Skeletal muscle satellite cell (primary cell): Measurements from ENCODE around the gene TNNC1.

Experiments
- H3K27me3 ChIP-seq: 2 replicates; pipeline ENCODE4 v1.7.0; 2013; ENCODE audit warnings: low read length; ENCODE audit not compliant: control insufficient read depth, insufficient read depth
- H3K36me3 ChIP-seq: 2 replicates; pipeline ENCODE4 v1.7.0; 2013; ENCODE audit warnings: mild to moderate bottlenecking, control low read depth, low read length; ENCODE audit not compliant: insufficient read depth
- H3K4me1 ChIP-seq: 2 replicates; pipeline ENCODE4 v1.7.0; 2013; ENCODE audit warnings: low read length; ENCODE audit not compliant: control insufficient read depth, insufficient read depth
- H3K4me2 ChIP-seq: 2 replicates; pipeline ENCODE4 v1.7.0; 2013; ENCODE audit warnings: mild to moderate bottlenecking, low read length
- H3K4me3 ChIP-seq: 2 replicates; pipeline ENCODE4 v1.7.0; 2013; ENCODE audit warnings: low read length
- H3K9ac ChIP-seq: 2 replicates; pipeline ENCODE4 v1.7.0; 2013; ENCODE audit warnings: mild to moderate bottlenecking, low read depth, low read length, moderate library complexity
- H3K9me3 ChIP-seq: replicated peaks from 2 replicates; pipeline ENCODE4 v1.7.0; 2013; ENCODE audit warnings: mild to moderate bottlenecking, control low read depth, low read length

TNNC1 gene

DNA sequence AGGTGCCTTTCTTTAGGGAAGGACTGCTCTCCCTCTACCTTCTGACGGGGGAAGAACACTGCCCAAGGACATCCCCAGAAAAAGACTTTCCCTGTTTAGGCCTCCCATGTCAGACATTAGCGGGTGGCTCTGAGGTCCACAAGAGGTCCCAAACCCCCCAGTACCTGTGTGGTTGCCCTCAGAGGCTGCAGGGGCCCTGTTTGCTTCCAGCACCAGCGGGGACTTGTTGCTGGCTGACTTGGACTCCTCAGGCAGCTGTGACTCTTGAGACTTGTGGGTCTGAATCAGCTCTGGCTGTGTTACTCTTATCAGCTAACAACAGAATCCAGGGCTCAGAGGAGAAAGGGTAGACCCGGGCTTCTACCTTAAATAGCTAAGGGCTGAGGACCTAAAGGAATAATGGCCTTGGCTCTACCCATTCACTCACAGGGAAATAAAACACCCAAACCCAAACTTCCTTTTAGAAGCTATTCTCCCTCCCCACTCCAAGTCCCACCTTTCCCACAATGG lies 48.2 kb downstream of the TNNC1 start:
- Histone ChIP-seq H3K4me2 (no peak overlapping the region), H3K4me1 (peaks cover 15% of the 10 kb centered on the region), H3K9me3 (no peaks in the 10 kb centered on the region), H3K9ac (no peak overlapping the region), H3K36me3 (peaks cover 78% of the 10 kb centered on the region), H3K27me3 (no peaks in the 10 kb centered on the region), H3K4me3 (no peak overlapping the region)

DNA sequence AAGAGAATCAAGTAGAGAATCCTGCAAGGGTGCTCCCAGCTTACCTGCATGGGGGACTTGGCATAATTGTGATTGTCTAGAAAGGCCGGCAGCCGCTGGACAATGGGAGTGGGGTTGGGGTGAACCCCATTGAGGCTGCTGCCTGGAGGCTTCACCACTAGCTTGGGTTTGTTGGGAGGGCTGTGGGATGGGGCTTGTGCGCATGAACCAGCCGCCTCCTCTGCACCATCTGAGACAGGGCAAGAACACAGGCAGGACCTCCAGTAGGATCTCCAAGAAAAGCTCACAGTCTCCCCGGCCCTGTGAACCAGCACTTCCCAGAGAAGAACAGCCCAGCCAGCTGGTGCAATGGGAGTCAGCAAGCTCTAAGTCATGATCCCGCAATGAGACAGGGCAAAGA lies 48.8 kb downstream of the TNNC1 start:
- Histone ChIP-seq H3K27me3 (no peaks in the 10 kb centered on the region), H3K9me3 (no peaks in the 10 kb centered on the region), H3K4me1 (peaks cover 15% of the 10 kb centered on the region), H3K4me3 (no peak overlapping the region), H3K9ac (no peak overlapping the region), H3K4me2 (no peak overlapping the region), H3K36me3 (peaks cover 83% of the 10 kb centered on the region)

DNA sequence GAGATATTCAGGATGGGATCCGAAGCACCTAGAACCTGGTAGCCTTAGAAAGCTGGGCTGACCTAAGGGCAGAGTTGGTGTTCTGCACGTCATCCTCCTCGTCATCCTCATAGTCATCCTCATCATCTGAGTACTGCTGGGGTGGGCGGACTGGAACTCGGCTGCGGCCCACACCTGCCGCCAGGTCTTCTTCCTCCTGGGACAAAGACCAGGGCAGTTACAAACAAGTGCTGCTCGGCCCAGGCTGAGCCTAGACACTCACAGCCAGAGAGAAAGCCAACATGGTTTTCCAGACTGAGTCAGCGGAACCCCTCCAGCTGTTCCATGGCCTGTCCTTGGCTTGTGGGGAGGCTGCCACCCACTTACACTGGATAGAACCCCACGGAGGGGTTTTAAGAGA lies 49.5 kb downstream of the TNNC1 start:
- Histone ChIP-seq H3K9ac (no peak overlapping the region), H3K27me3 (no peaks in the 10 kb centered on the region), H3K4me1 (peaks cover 15% of the 10 kb centered on the region), H3K4me3 (no peak overlapping the region), H3K36me3 (peaks cover 85% of the 10 kb centered on the region), H3K9me3 (no peaks in the 10 kb centered on the region), H3K4me2 (no peak overlapping the region)

DNA sequence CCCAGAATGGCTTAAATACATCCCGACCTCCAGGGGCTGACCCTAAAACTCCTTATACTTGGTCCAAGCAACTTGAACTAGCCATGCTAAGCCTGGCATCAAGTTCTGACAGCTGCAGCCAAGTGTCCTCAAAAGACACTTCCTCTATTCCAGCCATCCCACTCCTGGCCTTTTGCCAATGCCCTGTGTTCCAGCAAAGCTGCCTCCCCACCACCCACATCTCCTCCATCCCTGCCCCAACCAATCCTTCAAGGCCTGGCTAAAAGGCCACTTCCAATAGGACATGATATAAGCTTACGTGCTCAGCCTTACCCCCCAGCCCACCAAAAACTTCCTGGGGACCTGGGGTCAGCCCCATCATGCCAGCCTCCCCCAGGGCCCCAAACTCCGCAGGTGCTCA lies 49.9 kb downstream of the TNNC1 start:
- no peak overlapping the region for H3K4me2 ChIP-seq
- no peaks in the 10 kb centered on the region for H3K27me3 ChIP-seq
- peaks cover 12% of the 10 kb centered on the region for H3K4me1 ChIP-seq
- no peak overlapping the region for H3K9ac ChIP-seq
- H3K36me3 ChIP-seq, result peaks cover 85% of the 10 kb centered on the region
- no peaks in the 10 kb centered on the region for H3K9me3 ChIP-seq
- no peak overlapping the region for H3K4me3 ChIP-seq

DNA sequence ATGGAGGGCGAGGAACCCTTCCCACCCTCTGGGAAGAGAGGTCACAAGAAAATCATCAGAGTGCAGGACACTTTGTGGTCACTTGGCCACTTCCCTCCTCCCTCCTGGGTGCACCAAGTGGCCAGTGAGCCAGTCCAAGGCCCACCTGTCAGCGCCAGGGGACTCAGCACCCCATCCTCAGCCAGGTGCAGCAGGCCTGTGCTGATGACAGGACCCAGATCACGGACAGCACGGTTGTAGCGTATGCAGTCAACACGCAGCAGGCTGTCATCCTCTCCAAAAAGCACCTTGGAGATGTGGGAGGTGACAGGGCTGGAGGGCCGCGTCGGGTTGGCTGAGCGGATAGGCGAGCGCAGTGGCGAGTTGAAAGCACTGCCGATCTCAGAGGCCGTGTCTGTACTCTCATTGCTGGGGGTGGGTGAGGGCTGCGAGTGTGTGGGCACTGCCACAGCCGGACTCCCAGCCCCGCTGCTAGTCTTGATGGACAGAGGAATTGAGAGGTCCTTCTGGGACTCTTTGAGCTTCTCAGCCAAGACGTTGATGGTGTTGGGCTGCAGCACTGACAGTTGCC lies 50.5 kb downstream of the TNNC1 start:
- Histone ChIP-seq H3K36me3 (peaks cover 81% of the 10 kb centered on the region), H3K9ac (no peak overlapping the region), H3K4me1 (peaks cover 7% of the 10 kb centered on the region), H3K9me3 (no peaks in the 10 kb centered on the region), H3K4me3 (no peak overlapping the region), H3K4me2 (no peak overlapping the region), H3K27me3 (no peaks in the 10 kb centered on the region)

DNA sequence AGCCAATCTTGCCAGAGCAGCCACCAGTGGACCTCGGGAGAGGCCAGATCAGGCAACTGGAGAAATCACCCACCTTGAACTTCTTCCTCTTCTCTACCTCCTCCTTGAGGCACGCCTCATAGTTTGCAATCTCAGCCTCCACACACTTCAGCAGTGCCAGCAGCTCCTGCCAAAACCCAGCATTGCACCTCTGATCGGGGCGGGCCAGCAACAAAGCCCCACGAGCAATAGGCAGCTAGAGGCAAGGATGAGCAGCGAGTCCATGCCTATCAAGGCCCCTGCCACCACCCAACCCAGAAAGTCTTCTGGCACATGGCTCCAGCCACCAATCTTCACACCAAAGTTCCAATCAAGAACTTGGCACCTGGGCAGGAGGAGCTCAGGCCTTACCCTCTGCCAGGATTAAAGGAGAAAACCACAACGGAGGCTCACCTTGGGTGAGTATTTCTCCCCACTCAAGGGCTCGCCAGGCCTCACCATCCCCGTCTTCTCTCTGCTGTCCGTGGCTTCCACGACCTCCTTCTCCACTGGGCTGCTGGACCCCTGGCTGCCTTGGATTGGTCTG lies 51.1 kb downstream of the TNNC1 start:
- no peak overlapping the region for H3K4me3 ChIP-seq
- H3K27me3 ChIP-seq, result no peaks in the 10 kb centered on the region
- peaks cover 6% of the 10 kb centered on the region for H3K4me1 ChIP-seq
- no peak overlapping the region for H3K4me2 ChIP-seq
- H3K36me3 ChIP-seq, result peaks cover 76% of the 10 kb centered on the region
- no peak overlapping the region for H3K9ac ChIP-seq
- no peaks in the 10 kb centered on the region for H3K9me3 ChIP-seq

DNA sequence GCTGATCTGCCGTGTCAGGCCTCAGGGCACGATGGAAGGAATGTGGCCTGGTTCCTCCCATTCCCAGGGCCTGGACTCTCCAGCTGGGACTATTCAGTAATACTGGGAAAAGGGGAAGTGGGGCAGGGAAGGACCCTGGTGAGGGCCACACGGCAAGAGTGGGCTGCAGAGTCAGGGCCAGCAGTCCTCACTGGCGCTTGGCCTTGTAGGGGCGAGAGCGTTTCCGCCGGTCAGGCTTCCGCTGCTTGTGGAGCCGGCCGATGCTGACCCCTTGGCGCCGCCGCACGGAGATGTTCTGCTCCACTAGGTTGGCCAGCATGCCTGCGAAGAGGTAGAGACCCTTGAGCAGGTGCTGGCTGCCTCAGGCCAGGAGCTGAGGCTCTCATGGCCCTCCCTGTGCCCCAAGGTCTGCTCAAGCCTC lies 51.7 kb downstream of the TNNC1 start:
- peaks cover 69% of the 10 kb centered on the region for H3K36me3 ChIP-seq
- H3K4me2 ChIP-seq, result no peak overlapping the region
- no peaks in the 10 kb centered on the region for H3K27me3 ChIP-seq
- no peak overlapping the region for H3K9ac ChIP-seq
- H3K9me3 ChIP-seq, result no peaks in the 10 kb centered on the region
- no peak overlapping the region for H3K4me3 ChIP-seq
- peaks cover 6% of the 10 kb centered on the region for H3K4me1 ChIP-seq

DNA sequence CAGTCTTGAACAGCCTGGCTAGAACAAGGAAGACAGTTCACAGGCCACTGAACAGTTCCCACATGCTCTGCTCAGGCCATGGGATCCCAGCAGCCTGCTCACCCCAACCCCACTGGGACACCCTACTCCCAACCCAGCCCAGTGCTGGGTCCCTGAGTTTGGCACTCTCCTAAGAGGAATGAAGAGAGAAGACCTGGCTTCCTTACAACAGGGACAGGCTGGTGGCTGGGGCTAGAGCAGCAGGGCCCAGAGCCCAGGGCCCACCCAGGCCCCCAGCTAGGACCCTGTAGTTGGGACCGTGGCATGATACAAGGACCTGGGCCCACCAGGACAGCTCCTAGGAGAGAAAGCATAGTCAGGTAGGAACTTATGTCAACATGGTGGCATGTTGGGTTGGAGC lies 52.3 kb downstream of the TNNC1 start:
- H3K4me1 ChIP-seq, result peaks cover 6% of the 10 kb centered on the region
- no peak overlapping the region for H3K4me2 ChIP-seq
- no peak overlapping the region for H3K4me3 ChIP-seq
- H3K36me3 ChIP-seq, result peaks cover 63% of the 10 kb centered on the region
- no peaks in the 10 kb centered on the region for H3K27me3 ChIP-seq
- no peaks in the 10 kb centered on the region for H3K9me3 ChIP-seq
- no peak overlapping the region for H3K9ac ChIP-seq
